Stimulated activated CD8-positive, alpha-beta memory T cell treated with anti-CD3 and anti-CD28 coated beads, Interleukin-15, amount 100 ng/mL, for 1 hour (primary cell): Measurements from ENCODE around the gene KRTAP2-2.
"Not testable (repeated sequence)": the region's sequence is repeated elsewhere in the genome, so short reads cannot be mapped to it uniquely, and the experiment has no call there.

Experiments
- DNase-seq: peaks from one replicate; pipeline ENCODE4 v3.0.0-alpha.2; 2020; ENCODE audit warnings: low read depth

Gene KRTAP2-2

DNA sequence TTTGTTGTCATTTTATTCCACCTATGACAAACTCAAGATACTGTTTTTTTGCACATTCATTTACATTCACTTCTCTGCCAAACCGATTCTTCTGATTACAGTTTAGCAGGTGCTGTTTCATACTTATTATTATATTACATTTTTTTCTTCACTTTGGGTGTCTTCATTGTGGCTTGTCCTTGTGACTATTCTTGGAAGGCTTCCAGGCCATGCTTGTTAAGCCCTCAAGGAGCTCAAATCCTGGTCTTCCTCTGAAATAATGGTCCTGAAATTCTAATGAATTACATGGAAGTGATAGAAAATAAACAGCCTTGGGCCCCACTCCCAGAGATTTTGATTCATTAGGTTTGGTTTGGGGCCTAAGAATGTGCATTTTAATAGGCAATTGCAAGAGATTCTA, 9.3 kb upstream of the KRTAP2-2 start:
- DNase-seq, result no peak

DNA sequence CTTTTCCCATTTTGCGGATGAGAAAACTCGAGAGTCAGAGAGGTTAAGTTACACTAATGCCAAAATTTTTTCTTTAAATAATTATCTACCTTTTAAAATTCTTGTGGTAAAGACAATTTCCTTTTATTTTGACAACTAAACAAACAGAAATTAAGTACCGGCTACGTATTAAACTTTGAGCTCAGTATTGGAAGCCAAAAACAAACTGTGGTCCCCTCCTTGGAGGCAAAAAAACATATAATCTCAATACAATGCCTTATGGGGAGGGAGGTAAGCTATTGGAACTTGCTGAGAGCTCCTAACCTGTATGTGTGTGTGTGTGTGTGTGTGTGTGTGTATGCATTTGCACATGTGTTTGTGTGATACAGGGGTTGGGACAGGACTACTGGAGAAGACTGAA, 8.4 kb upstream of the KRTAP2-2 start:
- no peak for DNase-seq

DNA sequence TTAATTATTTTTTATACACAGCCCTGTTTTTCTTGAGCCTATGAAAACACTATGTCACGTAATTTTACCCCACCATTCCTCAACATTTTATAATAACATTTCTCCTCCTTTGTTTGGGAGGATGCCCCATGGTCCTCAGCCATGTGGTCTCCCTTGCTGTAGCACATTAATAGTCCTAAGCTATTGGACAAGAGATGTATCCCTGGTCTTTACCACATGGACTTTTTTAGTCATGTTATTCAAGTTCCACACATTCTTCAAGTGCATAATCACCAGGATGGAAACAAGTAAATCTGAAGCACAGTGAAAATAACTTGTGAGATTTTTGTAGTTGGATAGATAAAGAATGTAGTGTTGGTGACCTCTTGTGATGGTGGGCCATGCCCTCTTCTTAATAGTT, 6.9 kb upstream of the KRTAP2-2 start:
- DNase-seq, result no peak

DNA sequence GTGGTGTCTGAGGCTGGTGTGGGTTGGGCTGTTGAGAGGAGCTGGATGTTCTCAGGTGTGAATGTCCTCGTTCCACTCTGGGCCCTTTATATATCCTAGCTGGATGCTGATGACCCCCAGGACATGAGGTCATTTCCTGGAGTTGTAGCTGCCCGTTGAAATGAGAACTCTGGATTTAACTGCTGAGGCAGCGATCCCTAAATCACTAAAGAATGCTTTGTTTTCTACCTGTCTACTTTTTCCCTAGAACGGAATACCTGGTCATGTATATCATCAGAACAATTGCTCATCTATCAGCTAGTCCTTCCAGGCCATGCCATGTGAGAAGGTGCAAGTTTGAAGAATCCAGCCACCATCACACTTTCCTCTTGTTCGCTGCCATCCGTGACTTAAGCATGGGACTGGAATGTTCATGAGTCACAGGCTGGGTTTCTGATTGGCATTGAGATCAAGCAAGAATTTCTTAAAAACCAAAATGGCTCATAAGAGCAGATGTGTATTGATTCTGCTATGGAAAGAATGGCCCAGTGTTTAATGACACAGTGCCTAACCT, 5.1 kb upstream of the KRTAP2-2 start, which contains the start of gene KRTAP2-3:
TSS of gene KRTAP2-3 (minus strand) at position 63 of the 553 bp plus-strand sequence. CDS start 64 bp downstream, outside the sequence.
- no peak for DNase-seq

DNA sequence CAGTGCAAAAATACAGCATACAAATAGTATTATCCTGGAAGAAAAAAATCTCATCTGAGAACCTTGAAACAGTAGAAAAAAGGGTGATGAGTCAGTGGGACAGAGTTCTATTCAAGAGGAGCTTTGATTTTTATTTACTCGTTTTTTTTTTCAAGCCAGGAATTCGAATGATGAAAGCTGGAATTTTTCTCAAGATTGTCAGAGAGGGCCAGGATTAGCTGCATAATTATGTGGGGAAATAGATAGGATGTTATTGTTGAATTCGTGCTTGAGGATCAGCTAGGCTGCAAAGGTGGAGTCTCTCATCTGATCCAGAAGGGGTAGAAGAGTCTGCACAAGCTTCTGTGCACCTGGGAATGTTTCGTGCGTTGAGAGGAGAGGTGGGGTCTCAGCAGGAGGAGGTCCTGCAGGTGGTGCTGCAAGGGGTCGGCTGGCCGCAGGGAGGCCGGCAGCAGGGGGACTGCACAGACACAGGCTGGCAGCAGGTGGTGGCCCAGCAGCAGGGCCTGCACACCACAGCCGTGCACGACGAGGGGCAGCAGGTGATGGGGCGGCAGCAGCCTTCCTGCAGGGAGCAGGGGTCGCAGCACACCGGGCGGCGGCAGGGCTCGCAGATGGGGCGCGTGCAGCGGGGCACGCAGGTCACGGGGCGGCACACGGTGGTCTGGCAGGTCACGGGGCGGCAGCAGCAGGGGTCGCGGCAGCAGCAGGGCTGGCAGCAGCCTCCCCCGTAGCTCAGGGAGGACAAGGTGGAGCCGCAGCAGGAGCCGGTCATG, 4.4 kb upstream of the KRTAP2-2 start:
- DNase-seq, result not testable (repeated sequence)

DNA sequence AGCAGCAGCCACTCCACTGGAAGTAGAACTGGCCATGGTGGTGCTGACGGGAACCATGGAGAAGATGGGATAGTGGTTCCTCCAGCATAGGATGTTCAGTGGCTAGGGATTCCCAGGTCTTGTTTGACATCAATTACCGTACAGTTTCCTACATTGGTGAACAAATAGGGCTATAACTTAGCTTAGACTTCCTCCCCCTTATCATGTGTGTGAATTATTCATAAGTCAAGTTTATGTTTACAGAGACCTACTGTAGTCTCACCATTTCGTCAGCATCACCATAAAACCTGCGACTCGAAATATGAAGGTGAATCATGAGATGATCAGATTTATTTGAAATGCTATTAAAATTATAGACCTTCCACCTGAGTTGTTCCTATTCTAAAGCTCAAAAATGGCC, 3.7 kb upstream of the KRTAP2-2 start:
- DNase-seq, result no peak

DNA sequence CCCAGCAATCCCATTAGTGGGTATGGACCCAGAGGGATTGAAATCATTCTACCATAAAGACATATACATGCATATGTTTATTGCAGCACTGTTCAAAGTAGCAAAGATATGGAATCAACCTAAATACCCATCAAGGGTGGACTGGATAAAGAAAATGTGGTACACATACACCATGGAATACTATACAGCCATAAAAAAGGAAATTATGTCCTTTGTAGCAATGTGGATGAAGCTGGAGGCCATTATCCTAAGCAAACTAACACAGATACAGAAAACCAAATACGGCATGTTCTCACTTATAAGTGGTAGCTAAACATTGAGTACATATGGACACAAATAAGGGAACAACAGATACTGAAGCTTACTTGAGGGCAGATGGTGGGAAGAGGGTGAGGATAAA, 2.5 kb upstream of the KRTAP2-2 start:
- no peak for DNase-seq

DNA sequence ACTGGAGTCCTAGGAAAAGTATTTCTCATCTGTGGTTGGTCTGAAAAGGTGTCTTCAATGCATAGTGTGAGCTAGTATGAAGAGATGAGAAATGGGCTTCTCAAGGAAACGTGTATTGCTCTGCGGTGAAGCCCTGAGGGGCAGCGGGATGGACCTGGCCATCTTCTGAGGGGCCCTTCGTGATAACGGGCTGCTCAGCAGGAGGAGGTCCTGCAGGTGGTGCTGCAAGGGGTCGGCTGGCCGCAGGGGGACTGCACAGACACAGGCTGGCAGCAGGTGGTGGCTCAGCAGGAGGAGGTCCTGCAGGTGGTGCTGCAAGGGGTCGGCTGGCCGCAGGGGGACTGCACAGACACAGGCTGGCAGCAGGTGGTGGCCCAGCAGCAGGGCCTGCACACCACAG, 474 bp downstream of the KRTAP2-2 start:
- DNase-seq, result not testable (repeated sequence)

DNA sequence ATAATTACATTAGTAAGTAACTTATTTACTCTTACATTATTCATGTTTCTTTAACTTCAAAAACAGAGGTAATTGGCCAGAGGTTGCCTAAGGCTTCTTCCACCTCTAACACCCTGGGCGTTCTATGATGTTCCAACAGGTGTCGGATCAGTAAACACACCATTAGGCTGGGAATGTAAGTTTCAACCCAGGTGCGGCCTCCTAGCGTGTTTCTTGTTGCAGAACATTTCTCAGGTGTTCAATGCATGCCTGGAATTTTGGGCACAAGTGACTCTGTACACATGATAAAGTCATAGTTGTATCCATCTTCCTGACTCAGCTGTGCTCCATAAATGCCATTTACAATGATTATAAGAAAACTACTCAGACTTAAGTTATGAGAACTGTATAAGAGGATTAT, 1.0 kb downstream of the KRTAP2-2 start:
- no peak for DNase-seq

DNA sequence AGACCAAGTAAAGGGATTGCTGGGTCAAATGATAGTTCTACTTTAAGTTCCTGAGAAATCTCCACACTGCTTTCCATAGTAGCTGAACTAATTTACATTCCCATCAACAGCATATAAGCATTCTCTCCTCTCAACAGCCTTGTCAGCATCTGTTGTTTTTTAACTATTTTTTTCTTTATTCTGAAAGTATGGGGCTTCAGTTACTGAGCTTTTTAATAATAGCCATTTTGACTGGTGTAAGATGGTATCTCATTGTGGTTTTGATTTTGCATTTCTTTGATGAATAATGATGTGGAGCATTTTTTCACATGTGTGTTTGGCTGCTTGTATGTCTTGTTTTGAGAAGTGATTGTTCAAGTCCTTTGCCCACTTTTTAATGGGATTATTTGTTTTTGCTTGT, 2.5 kb downstream of the KRTAP2-2 start:
- no peak for DNase-seq

DNA sequence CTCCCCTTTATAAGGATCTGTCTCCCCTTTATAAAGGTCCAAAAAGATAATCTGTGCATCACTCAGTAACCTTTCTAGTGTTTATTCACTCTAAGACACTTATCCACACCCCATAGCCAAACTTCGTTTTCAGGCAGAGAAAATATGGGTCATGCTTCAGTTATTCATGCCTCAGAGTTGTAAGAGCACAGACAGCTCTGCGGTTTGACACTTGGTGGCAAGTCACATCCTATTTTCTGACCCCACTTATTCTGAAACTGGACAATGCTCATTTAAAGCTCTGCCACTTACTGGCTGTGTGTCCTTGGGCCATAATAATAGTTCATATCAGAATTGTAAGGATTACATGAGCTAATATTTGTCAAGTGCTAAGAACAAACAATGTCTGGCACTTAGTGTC, 5.9 kb downstream of the KRTAP2-2 start:
- DNase-seq, result no peak

DNA sequence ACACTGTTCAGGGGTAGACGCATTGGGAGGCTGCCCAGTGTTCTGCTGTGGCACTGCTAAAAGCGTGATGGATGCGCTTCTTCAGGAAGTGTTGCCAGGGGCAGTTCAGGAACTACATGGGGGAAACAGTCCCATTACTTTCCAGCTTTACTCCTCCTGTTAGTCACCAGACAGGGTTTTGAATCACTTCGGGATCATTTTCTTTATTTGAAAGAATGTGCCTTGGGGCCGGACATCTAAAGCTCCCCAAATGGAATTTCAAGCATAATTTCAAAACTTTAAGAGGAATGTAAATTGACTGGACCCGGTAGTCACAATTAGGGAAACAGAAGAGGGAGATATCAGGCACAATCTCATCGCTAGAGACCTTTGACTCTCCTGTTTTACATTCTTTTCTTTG, 6.6 kb downstream of the KRTAP2-2 start:
- DNase-seq, result no peak

DNA sequence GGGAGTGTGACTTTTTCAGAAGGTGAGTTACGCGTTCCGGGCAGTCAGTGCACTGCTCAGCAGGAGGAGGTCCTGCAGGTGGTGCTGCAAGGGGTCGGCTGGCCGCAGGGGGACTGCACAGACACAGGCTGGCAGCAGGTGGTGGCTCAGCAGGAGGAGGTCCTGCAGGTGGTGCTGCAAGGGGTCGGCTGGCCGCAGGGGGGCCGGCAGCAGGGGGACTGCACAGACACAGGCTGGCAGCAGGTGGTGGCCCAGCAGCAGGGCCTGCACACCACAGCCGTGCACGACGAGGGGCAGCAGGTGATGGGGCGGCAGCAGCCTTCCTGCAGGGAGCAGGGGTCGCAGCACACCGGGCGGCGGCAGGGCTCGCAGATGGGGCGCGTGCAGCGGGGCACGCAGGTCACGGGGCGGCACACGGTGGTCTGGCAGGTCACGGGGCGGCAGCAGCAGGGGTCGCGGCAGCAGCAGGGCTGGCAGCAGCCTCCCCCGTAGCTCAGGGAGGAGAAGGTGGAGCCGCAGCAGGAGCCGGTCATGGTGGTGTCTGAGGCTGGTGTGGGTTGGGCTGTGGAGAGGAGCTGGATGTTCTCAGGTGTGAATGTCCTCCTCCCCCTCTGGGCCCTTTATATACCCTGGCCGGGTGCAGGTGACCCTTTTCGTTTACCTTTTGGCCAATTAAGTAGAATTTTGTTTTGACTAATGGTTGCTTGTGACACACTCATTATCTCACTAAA, 8.1 kb downstream of the KRTAP2-2 start, which contains the start of gene KRTAP2-1:
TSS of gene KRTAP2-1 (minus strand) at position 582 of the 731 bp plus-strand sequence. CDS start at position 533, 49 bp downstream.
- DNase-seq, result not testable (repeated sequence)

DNA sequence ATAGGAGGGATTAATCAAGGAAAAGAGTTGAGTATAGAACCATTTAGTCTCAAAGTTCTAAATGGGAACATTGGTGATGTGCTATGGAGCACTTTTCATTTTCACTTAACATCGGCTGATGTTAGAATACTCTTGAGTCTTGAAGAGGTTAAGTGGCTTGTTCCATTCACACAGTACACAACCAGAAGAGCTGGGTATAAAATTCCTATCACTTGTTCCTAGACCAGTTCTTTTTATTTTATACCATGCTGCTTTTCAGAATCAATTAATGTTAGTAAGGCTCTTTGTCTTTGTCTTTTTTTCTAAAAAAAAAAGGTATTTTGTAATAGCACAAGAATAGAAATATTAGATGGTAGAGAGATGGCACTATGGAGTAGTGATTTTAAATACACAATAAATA, 12.1 kb downstream of the KRTAP2-2 start:
- no peak for DNase-seq

DNA sequence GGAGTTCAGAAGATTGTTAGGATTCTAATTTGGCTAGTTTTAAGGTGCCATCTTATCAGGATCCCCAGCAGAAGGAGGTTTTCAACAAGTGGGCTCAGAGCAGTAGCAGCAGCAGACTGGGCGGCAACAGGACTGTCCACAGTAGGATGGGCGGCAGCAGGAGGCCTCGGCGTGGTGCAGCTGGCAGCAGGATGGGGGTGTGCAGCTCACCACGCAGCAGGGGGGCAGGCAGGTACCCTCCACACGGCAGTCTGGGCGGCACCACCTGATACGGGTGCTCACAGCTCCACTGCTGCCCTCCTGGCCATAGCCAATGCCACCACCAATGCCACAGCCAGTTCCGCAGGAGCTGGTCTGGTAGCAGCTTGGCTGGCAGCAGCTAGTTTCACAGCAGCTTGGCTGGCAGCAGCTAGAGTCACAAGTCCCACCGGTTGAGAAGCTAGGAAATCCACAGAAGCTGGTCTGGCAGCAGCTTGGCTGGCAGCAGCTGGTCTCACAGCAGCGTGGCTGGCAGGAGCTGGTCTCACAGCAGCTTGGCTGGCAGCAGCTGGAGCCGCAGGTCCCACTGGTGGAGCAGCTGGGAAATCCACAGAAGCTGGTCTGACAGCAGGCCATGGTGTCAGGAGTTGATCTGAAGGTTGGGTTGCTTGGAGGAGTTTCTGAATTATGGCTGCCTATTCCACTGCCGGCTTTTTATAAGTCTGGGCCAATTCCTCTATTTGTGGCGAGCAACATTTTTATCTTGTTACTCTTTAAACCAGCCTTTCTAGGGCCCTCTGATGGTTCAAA, 14.1 kb downstream of the KRTAP2-2 start, which contains the start of gene KRTAP1-1:
TSS of gene KRTAP1-1 (minus strand) at position 668 of the 789 bp plus-strand sequence. CDS start at position 615, 53 bp downstream.
- DNase-seq, result not testable (repeated sequence)

DNA sequence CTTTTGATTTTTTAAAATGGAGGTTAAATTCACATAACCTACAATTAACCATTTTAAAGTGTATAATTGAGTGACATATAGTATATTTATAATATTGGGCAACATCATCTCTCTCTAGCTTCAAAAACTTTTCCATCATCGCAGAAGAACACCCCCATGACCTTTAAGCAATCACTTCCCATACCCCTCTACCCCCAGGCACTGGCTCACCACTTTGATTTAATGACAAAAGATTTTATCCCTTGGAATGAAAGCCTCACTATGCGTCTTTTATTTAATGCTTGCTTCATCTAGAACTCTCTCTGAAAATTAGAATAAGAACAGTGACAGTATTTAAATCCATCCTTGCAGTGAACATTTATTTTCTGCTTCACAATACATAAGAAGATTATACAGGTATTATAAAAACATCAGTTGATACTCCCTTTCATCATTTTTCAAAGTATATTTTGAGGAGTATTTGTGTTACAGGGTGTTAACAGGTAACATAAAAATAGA, 17.1 kb downstream of the KRTAP2-2 start:
- DNase-seq, result no peak

DNA sequence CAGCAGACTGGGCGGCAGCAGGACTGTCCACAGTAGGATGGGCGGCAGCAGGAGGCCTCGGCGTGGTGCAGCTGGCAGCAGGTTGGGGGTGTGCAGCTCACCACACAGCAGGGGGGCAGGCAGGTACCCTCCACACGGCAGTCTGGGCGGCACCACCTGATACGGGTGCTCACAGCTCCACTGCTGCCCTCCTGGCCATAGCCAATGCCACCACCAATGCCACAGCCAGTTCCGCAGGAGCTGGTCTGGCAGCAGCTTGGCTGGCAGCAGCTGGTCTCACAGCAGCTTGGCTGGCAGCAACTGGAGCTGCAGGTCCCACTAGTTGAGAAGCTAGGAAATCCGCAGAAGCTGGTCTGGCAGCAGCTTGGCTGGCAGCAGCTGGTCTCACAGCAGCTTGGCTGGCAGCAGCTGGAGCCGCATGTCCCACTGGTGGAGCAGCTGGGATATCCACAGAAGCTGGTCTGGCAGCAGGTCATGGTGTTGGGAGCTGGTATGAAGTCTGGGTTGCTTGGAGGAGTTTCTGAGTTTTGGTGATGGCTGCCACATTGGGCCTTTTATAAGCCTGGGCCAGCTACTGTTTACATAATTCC, 20.6 kb downstream of the KRTAP2-2 start, which contains the start of gene KRTAP1-3:
TSS of gene KRTAP1-3 (minus strand) at position 529 of the 590 bp plus-strand sequence. CDS start at position 476, 53 bp downstream.
- not testable (repeated sequence) for DNase-seq

DNA sequence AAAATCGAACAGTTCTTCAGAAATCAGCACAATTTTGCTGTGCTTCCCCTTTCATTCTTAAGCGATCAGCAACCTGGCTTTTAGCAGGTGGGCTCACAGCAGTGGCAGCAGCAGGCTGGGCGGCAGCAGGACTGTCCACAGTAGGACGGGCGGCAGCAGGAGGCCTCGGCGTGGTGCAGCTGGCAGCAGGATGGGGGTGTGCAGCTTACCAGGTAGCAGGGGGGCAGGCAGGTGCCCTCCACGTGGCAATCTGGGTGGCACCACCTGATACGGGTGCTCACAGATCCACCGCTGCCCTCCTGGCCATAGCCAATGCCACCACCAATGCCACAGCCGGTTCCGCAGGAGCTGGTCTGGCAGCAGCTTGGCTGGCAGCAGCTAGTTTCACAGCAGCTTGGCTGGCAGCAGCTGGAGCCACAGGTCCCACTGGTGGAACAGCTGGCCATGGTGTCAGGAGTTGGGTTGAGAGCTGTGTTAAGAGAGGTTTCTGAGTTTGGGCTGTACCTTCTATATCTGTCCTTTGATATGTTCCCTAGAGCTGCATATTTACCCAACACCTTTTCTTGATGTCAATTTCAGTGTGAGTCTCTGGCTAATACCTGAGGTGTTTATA, 25.3 kb downstream of the KRTAP2-2 start, which contains the start of gene KRTAP1-4:
TSS of gene KRTAP1-4 (minus strand) at position 563 of the 613 bp plus-strand sequence. CDS start at position 446, 117 bp downstream.
- DNase-seq, result no peak

DNA sequence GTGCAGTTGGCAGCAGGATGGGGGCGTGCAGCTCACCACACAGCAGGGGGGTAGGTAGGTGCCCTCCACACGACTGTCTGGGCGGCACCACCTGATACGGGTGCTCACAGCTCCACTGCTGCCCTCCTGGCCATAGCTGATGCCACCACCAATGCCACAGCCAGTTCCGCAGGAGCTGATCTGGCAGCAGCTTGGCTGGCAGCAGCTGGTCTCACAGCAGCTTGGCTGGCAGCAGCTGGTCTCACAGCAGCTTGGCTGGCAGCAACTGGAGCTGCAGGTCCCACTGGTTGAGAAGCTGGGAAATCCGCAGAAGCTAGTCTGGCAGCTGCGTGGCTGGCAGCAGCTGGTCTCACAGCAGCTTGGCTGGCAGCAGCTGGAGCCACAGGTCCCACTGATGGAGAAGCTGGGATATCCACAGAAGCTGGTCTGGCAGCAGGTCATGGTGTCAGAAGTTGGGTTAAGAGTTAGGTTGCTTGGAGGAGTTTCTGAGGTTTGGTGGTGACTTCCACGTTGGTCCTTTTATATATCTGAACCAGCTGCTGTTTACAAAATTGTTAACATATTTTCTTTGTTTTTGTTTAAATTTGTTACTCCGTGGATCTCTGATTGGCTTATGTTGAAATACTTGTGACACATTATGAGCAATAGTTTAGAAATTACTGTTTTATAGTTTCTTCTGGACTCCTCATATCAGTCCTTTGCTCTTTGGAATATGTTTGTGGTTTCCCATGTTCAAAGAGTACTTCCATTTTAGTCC, 28.1 kb downstream of the KRTAP2-2 start, which contains the start of gene KRTAP1-5:
TSS of gene KRTAP1-5 (minus strand) at position 494 of the 757 bp plus-strand sequence. CDS start at position 441, 53 bp downstream.
- no peak for DNase-seq

DNA sequence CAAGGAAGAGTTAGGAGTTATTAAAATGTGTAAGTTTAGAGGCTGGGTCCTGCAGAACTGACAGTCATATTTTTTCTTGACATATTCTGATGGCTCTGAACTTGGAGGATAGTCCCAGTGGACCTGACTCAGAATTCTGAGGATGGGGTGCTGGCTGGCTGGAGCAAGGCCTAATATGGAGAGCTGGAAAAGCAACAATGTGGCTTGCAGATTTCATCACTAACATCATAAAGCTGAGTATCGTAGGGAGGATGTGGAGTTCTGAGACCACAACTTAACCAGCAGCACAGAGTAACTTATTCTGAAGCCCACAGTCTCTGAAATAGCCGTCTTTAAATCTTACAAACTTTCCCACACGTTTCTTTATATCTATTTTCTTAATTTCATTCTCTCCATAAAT, 30.3 kb downstream of the KRTAP2-2 start:
- DNase-seq, result no peak
